HCT116 (cell line): ENCODE measurements around the gene GEMIN5. TPM values are rescaled to one million over a fixed set of nuclear protein-coding genes. Genes with fewer than 3 reads are reported as not detected.

ENCODE experiments used
- ATAC-seq: fragments of 200-7000 bp; cut with Tn5 transposase; 2 replicates; pipeline ENCODE4 v1.9.1; 2020; ENCODE audit warnings: mild to moderate bottlenecking, moderate library complexity
- BruUV-seq: library from RNA; stranded (reverse); fragments of 400-500 nt; replicated peaks from 2 replicates; lab custom pipeline; 2021; lab: Mats Ljungman, UMichigan
- CTCF ChIA-PET: fragments of 300-600 bp; sonication (Branson Sonifier 250); formaldehyde crosslinking; loops from one replicate; lab custom pipeline; 2021; ENCODE audit warnings: antibody characterized with exemption; lab: Charles Lee
- POLR2A ChIA-PET: fragments of 300-600, 350-600 bp; sonication (Branson Sonifier 250); formaldehyde crosslinking; loops from one replicate; lab custom pipeline; 2021; ENCODE audit warnings: antibody characterized with exemption; lab: Charles Lee
- RAD21 ChIA-PET, 2 experiments: fragments of 300-600 bp; sonication (Branson Sonifier 250); formaldehyde crosslinking; loops; one replicate each; lab custom pipeline; 2023; ENCODE audit warnings: low total read pairs in 2 of 2; ENCODE audit not compliant: uncharacterized antibody in 2 of 2, unreplicated experiment in 2 of 2, low non-redundant PET in 1 of 2; lab: Charles Lee
- DNase-seq: peaks from one replicate; pipeline ENCODE4 v3.0.0-alpha.2; 2010; ENCODE audit warnings: low read depth, low spot score
- H2AFZ ChIP-seq: fragments of 200-600 bp; shearing (Covaris generic), sonication (generic); 2 replicates; pipeline ENCODE4 v1.6.1; 2017; ENCODE audit warnings: low read depth, mixed run types, mixed read lengths, antibody characterized with exemption, low read length; ENCODE audit not compliant: poor library complexity, severe bottlenecking
- H3K27ac ChIP-seq: 2 replicates; pipeline ENCODE4 v1.5.1; 2012; ENCODE audit warnings: low read depth, low read length
- H3K27me3 ChIP-seq: fragments of 200-600 bp; sonication (generic); 2 replicates; pipeline ENCODE4 v1.6.1; 2016; ENCODE audit warnings: mixed run types, low read length, mixed read lengths; ENCODE audit not compliant: insufficient read depth
- H3K36me3 ChIP-seq, 2 experiments: fragments of 200-500 bp in 1 of 2; fragments of 200-600 bp in 1 of 2; sonication (Bioruptor generic) in 1 of 2; sonication (generic) in 1 of 2; 2 replicates each; pipeline versions ENCODE4 v1.5.1 to v1.6.1; 2014 to 2016; ENCODE audit warnings: low read length in 2 of 2, inconsistent platforms in 1 of 2, mixed read lengths in 1 of 2, mixed run types in 1 of 2; ENCODE audit not compliant: insufficient read depth in 2 of 2, control insufficient read depth in 1 of 2
- H3K4me1 ChIP-seq, 2 experiments: fragments of 200-600 bp in 1 of 2; sonication (generic) in 1 of 2; 2 replicates each; pipeline versions ENCODE4 v1.5.1 to v1.6.1; 2012 to 2017; ENCODE audit warnings: low read length in 2 of 2, inconsistent platforms in 1 of 2, mild to moderate bottlenecking in 1 of 2, mixed read lengths in 1 of 2, mixed run types in 1 of 2, moderate library complexity in 1 of 2; ENCODE audit not compliant: insufficient read depth in 2 of 2, control insufficient read depth in 1 of 2
- H3K4me2 ChIP-seq: fragments of 200-600 bp; sonication (generic); 2 replicates; pipeline ENCODE4 v1.6.1; 2017; ENCODE audit warnings: mixed run types, low read length, mixed read lengths
- H3K4me3 ChIP-seq, 2 experiments: fragments of 200-600 bp in 1 of 2; sonication (generic) in 1 of 2; replicated peaks in 1 of 2; 2 replicates each; pipeline ENCODE4 v1.5.1; 2011 to 2016; ENCODE audit warnings: low read length in 2 of 2, control low read depth in 1 of 2, low read depth in 1 of 2, mild to moderate bottlenecking in 1 of 2, mixed read lengths in 1 of 2, mixed run types in 1 of 2
- H3K79me2 ChIP-seq: fragments of 200-600 bp; sonication (generic); 2 replicates; pipeline ENCODE4 v1.6.1; 2017; ENCODE audit warnings: mild to moderate bottlenecking, mixed run types, low read length, moderate library complexity, mixed read lengths; ENCODE audit not compliant: insufficient read depth
- H3K9ac ChIP-seq: fragments of 200-600 bp; sonication (generic); 2 replicates; pipeline ENCODE4 v1.6.1; 2016; ENCODE audit warnings: low read length, mixed read lengths
- H3K9me2 ChIP-seq: fragments of 200-600 bp; sonication (generic), shearing (Covaris generic); 2 replicates; pipeline ENCODE4 v1.6.1; 2017; ENCODE audit warnings: mixed run types, mild to moderate bottlenecking, moderate library complexity; ENCODE audit not compliant: insufficient read depth
- H3K9me3 ChIP-seq, 2 experiments: fragments of 200-500 bp in 1 of 2; fragments of 200-600 bp in 1 of 2; sonication (Bioruptor generic) in 1 of 2; sonication (generic) in 1 of 2; 2 replicates each; pipeline ENCODE4 v1.6.1; 2014 to 2017; ENCODE audit warnings: low read length in 2 of 2, mixed read lengths in 2 of 2, inconsistent platforms in 1 of 2, low read depth in 1 of 2, mild to moderate bottlenecking in 1 of 2, mixed run types in 1 of 2, moderate library complexity in 1 of 2; ENCODE audit not compliant: control insufficient read depth in 1 of 2, insufficient read depth in 1 of 2
- H4K20me1 ChIP-seq: fragments of 200-600 bp; sonication (generic), shearing (Covaris generic); 2 replicates; pipeline ENCODE4 v1.6.1; 2017; ENCODE audit warnings: mixed run types, mild to moderate bottlenecking, moderate library complexity; ENCODE audit not compliant: insufficient read depth
- CEBPB ChIP-seq: IDR thresholded peaks from 2 replicates; pipeline ENCODE4 v1.6.1; 2012; ENCODE audit warnings: low read depth
- ELF1 ChIP-seq: IDR thresholded peaks from 2 replicates; pipeline ENCODE4 v1.6.1; 2012; ENCODE audit warnings: low read depth, borderline replicate concordance
- EZH2phosphoT487 ChIP-seq: fragments of 200-600 bp; IDR thresholded peaks from 2 replicates; pipeline ENCODE4 v1.6.1; 2018; ENCODE audit warnings: antibody characterized with exemption, borderline replicate concordance
- FOSL1 ChIP-seq: IDR thresholded peaks from 2 replicates; pipeline ENCODE4 v1.6.1; 2012; ENCODE audit warnings: low read depth
- JUND ChIP-seq: IDR thresholded peaks from 2 replicates; pipeline ENCODE4 v1.6.1; 2012
- POLR2A ChIP-seq: IDR thresholded peaks from 2 replicates; pipeline ENCODE4 v1.7.0; 2011; ENCODE audit warnings: borderline replicate concordance; ENCODE audit not compliant: insufficient read depth, insufficient read length; ENCODE audit errors: extremely low read depth
- RAD21 ChIP-seq: IDR thresholded peaks from 2 replicates; pipeline ENCODE4 v1.6.1; 2012; ENCODE audit warnings: low read depth, mild to moderate bottlenecking
- SRF ChIP-seq: IDR thresholded peaks from 2 replicates; pipeline ENCODE4 v1.6.1; 2012; ENCODE audit warnings: low read depth
- TCF7L2 ChIP-seq: IDR thresholded peaks from 2 replicates; pipeline ENCODE4 v1.7.0; 2011; ENCODE audit warnings: borderline replicate concordance, inconsistent platforms; ENCODE audit not compliant: insufficient read depth, insufficient read length; ENCODE audit errors: extremely low read depth
- YY1 ChIP-seq: IDR thresholded peaks from 2 replicates; pipeline ENCODE4 v1.6.1; 2011; ENCODE audit warnings: low read length, low read depth, moderate library complexity, mild to moderate bottlenecking; ENCODE audit not compliant: insufficient replicate concordance; ENCODE audit errors: extremely low read depth
- ZNF274 ChIP-seq: fragments of 200-500 bp; sonication (Bioruptor generic); IDR thresholded peaks from 2 replicates; pipeline ENCODE4 v1.6.1; 2014; ENCODE audit warnings: mild to moderate bottlenecking, low read depth, low read length, inconsistent platforms
- intact Hi-C: fragments of 100-400 bp; cut with micrococcal nuclease; formaldehyde crosslinking; loops from 2 replicates; pipeline ENCODE4 v1.10.0; 2022
- total RNA-seq: library from RNA; stranded (reverse); gene quantifications from one replicate; pipeline ENCODE4 v1.2.1, GENCODE V29; 2021; ENCODE audit not compliant: unreplicated experiment
- TF ChIP-seq, protein P1 (sequence below), 3 experiments: fragments of 200-600 bp in 1 of 3; sonication (generic) in 1 of 3; IDR thresholded peaks in 2 of 3; conservative IDR thresholded peaks in 1 of 3; 2 replicates each; pipeline ENCODE4 v1.5.1; 2012 to 2017; ENCODE audit warnings: low read depth in 2 of 3, low read length in 2 of 3, antibody characterized with exemption in 1 of 3, borderline replicate concordance in 1 of 3, control low read depth in 1 of 3, mild to moderate bottlenecking in 1 of 3, mixed read lengths in 1 of 3, mixed run types in 1 of 3, moderate library complexity in 1 of 3; ENCODE audit not compliant: insufficient read depth in 1 of 3
- TF ChIP-seq, protein P2 (sequence below): IDR thresholded peaks from 2 replicates; pipeline ENCODE4 v1.6.1; 2012
- TF ChIP-seq, protein P3 (sequence below): IDR thresholded peaks from 2 replicates; pipeline ENCODE4 v1.6.1; 2011; ENCODE audit warnings: mild to moderate bottlenecking, low read length, moderate library complexity; ENCODE audit not compliant: insufficient replicate concordance; ENCODE audit errors: extremely low read depth

The GEMIN5 gene
- total RNA-seq, 1 experiment from 2014 or later, result 35.9 TPM

DNA sequence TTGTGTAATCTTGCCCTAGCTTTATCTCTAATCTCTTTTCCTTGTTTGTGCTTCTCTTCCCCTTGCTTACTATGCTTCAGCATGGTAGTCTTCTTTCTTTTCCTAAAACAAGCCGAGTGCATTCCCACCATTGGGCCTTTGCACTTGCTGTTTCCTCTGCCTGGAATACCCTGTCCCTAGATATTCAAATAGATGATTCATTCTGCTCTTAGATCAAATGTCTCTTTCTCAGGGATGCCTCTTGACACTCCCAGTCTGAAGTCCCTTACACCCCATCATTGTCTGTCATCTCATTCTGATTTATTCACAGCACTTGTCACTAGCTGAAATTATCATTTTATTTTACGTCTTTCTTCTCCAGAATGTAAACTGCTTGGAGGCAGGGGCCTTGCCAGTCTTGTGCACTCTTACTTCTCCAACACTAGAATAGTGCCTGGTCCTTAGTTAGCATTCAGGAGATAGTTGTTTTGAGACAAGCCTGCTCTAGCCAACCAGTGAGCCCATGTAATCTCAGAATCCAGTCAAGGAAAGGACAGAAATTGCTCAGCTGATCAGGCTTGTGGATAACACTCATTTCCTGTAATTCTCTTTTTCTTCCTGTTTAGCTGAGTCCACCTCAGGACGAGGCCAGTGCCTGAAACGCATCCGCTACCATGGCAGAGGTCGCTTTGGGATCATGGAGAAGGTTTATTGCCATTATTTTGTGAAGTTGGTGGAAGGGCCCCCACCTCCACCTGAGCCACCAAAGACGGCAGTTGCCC lies 28.2 kb upstream of the GEMIN5 start:
- DNase-seq, result no peak
- CTCF ChIA-PET, result interaction anchor here (3.7 kb wide), 1 partner anchor 38 kb away, joined by 11 read pairs; no protein-coding TSS in a partner anchor
- POLR2A ChIA-PET, result no interaction called here
- RAD21 ChIA-PET, result no interaction called here
- H3K9me3 ChIP-seq, result no peaks in the 10 kb centered on the region
- no TSS peak for BruUV-seq
- H3K36me3 ChIP-seq, result peaks cover 3 to 12% of the 10 kb centered on the region in 2 experiments; a peak in 1 of 4 replicates
- no peaks in the 10 kb centered on the region for H3K27me3 ChIP-seq
- no peak overlapping the region for H3K27ac ChIP-seq
- H3K9me2 ChIP-seq, result no peaks in the 10 kb centered on the region
- ATAC-seq, result no peak
- H3K79me2 ChIP-seq, result peaks cover 5% of the 10 kb centered on the region; the same call in 1 of the 2 replicates
- intact Hi-C loops, result no loop called here
- no peaks in the 10 kb centered on the region for H4K20me1 ChIP-seq
- no peak overlapping the region for H2AFZ ChIP-seq
- no peak overlapping the region for H3K4me3 ChIP-seq
- no peak overlapping the region for H3K4me2 ChIP-seq
- H3K9ac ChIP-seq, result no peak overlapping the region
- H3K4me1 ChIP-seq, result no peaks in the 10 kb centered on the region
- no peak for TF ChIP-seq ZNF274
- TF ChIP-seq CEBPB, result no peak
- no peak for TF ChIP-seq YY1
- TF ChIP-seq JUND, result no peak
- TF ChIP-seq TCF7L2, result no peak
- TF ChIP-seq SRF, result no peak
- TF ChIP-seq ELF1, result no peak
- TF ChIP-seq, protein P1, sequence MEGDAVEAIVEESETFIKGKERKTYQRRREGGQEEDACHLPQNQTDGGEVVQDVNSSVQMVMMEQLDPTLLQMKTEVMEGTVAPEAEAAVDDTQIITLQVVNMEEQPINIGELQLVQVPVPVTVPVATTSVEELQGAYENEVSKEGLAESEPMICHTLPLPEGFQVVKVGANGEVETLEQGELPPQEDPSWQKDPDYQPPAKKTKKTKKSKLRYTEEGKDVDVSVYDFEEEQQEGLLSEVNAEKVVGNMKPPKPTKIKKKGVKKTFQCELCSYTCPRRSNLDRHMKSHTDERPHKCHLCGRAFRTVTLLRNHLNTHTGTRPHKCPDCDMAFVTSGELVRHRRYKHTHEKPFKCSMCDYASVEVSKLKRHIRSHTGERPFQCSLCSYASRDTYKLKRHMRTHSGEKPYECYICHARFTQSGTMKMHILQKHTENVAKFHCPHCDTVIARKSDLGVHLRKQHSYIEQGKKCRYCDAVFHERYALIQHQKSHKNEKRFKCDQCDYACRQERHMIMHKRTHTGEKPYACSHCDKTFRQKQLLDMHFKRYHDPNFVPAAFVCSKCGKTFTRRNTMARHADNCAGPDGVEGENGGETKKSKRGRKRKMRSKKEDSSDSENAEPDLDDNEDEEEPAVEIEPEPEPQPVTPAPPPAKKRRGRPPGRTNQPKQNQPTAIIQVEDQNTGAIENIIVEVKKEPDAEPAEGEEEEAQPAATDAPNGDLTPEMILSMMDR (IDR thresholded peaks at IDR 0.05 in 2 of 3, conservative IDR thresholded peaks at IDR 0.05 in 1 of 3; ENCODE audit: borderline replicate concordance in 1 of 3, insufficient read depth in 1 of 3, low read depth in 2 of 3, low read length in 2 of 3), result no peak
- no peak for TF ChIP-seq POLR2A
- no peak for TF ChIP-seq RAD21
- no peak for TF ChIP-seq EZH2phosphoT487
- TF ChIP-seq FOSL1, result no peak
- TF ChIP-seq, protein P2, sequence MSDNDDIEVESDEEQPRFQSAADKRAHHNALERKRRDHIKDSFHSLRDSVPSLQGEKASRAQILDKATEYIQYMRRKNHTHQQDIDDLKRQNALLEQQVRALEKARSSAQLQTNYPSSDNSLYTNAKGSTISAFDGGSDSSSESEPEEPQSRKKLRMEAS, result no peak
- TF ChIP-seq, protein P3, sequence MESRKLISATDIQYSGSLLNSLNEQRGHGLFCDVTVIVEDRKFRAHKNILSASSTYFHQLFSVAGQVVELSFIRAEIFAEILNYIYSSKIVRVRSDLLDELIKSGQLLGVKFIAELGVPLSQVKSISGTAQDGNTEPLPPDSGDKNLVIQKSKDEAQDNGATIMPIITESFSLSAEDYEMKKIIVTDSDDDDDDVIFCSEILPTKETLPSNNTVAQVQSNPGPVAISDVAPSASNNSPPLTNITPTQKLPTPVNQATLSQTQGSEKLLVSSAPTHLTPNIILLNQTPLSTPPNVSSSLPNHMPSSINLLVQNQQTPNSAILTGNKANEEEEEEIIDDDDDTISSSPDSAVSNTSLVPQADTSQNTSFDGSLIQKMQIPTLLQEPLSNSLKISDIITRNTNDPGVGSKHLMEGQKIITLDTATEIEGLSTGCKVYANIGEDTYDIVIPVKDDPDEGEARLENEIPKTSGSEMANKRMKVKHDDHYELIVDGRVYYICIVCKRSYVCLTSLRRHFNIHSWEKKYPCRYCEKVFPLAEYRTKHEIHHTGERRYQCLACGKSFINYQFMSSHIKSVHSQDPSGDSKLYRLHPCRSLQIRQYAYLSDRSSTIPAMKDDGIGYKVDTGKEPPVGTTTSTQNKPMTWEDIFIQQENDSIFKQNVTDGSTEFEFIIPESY, result no peak
